H1 (cell line): Measurements from ENCODE around the gene IGFL2. TPM values are rescaled to one million over a fixed set of nuclear protein-coding genes. Genes with fewer than 3 reads are reported as not detected.

Experiments
- CTCF ChIA-PET: fragments of 300-600 bp; sonication (Branson Sonifier 250); formaldehyde crosslinking; loops from one replicate; lab custom pipeline; 2021; ENCODE audit not compliant: partially characterized antibody; lab: Charles Lee
- POLR2A ChIA-PET: fragments of 300-600 bp; sonication (Branson Sonifier 250); formaldehyde crosslinking; loops from one replicate; lab custom pipeline; 2021; ENCODE audit warnings: inconsistent platforms; ENCODE audit not compliant: partially characterized antibody; lab: Charles Lee
- DNase-seq, 2 experiments: peaks; one replicate each; pipeline versions ENCODE4 v3.0.0 to v3.0.0-alpha.2; 2010 to 2022; ENCODE audit warnings: low spot score in 2 of 2, low read depth in 1 of 2, mixed read lengths in 1 of 2
- FAIRE-seq: peaks from 2 replicates; lab custom pipeline; 2011; peaks lifted over from hg19 to GRCh38; lab: Jason Lieb, UNC
- H2AFZ ChIP-seq: 2 replicates; pipeline ENCODE4 v1.8.1; 2012; ENCODE audit warnings: low read length, inconsistent platforms
- H2AK5ac ChIP-seq: 2 replicates; pipeline ENCODE4 v1.6.1; 2013; ENCODE audit warnings: low read depth, low read length
- H2BK120ac ChIP-seq: replicated peaks from 2 replicates; pipeline ENCODE3; 2013; ENCODE audit warnings: low read depth, low read length, inconsistent platforms
- H2BK12ac ChIP-seq: 2 replicates; pipeline ENCODE4 v1.6.1; 2013; ENCODE audit warnings: low read depth, low read length
- H2BK15ac ChIP-seq: 2 replicates; pipeline ENCODE4 v1.6.1; 2013; ENCODE audit warnings: low read length
- H2BK20ac ChIP-seq: 2 replicates; pipeline ENCODE4 v1.6.1; 2013; ENCODE audit warnings: low read length
- H2BK5ac ChIP-seq: 2 replicates; pipeline ENCODE4 v1.6.1; 2013; ENCODE audit warnings: low read depth, low read length
- H3K14ac ChIP-seq: 2 replicates; pipeline ENCODE4 v1.6.1; 2013; ENCODE audit warnings: inconsistent platforms; ENCODE audit not compliant: insufficient read length
- H3K18ac ChIP-seq: 2 replicates; pipeline ENCODE4 v1.6.1; 2013; ENCODE audit warnings: low read length; ENCODE audit errors: extremely low read depth
- H3K23ac ChIP-seq: 2 replicates; pipeline ENCODE4 v1.6.1; 2013; ENCODE audit warnings: inconsistent platforms; ENCODE audit not compliant: insufficient read length
- H3K23me2 ChIP-seq: 2 replicates; pipeline ENCODE4 v1.6.1; 2013; ENCODE audit warnings: low read depth, low read length
- H3K27ac ChIP-seq: 2 replicates; pipeline ENCODE4 v1.6.1; 2011; ENCODE audit warnings: low read depth, low read length, inconsistent platforms
- H3K27me3 ChIP-seq, 4 experiments: replicated peaks in 1 of 4; 1 replicate in 1 of 4; 2 replicates in 3 of 4; pipeline versions ENCODE4 v1.6.1 to v1.8.1; 2011 to 2013; ENCODE audit warnings: low read length in 3 of 4, mild to moderate bottlenecking in 3 of 4, inconsistent platforms in 2 of 4, mixed read lengths in 2 of 4, moderate library complexity in 1 of 4; ENCODE audit not compliant: control insufficient read depth in 3 of 4, insufficient read depth in 3 of 4; ENCODE audit errors: extremely low read depth in 1 of 4
- H3K36me3 ChIP-seq, 4 experiments: 2 replicates each; pipeline versions ENCODE4 v1.6.1 to v1.8.1; 2011 to 2013; ENCODE audit warnings: mild to moderate bottlenecking in 4 of 4, low read length in 3 of 4, moderate library complexity in 2 of 4, control low read depth in 1 of 4, inconsistent platforms in 1 of 4; ENCODE audit not compliant: insufficient read depth in 4 of 4, control insufficient read depth in 2 of 4
- H3K4ac ChIP-seq: replicated peaks from 2 replicates; pipeline ENCODE3; 2013; ENCODE audit warnings: low read length, low read depth, mixed read lengths, inconsistent platforms; ENCODE audit not compliant: insufficient read length
- H3K4me1 ChIP-seq, 4 experiments: replicated peaks in 1 of 4; 1 replicate in 1 of 4; 2 replicates in 3 of 4; pipeline versions ENCODE4 v1.6.1 to v1.8.1; 2011 to 2013; ENCODE audit warnings: low read length in 3 of 4, inconsistent platforms in 2 of 4, mixed read lengths in 1 of 4; ENCODE audit not compliant: insufficient read depth in 4 of 4, control insufficient read depth in 3 of 4
- H3K4me2 ChIP-seq, 2 experiments: 2 replicates each; pipeline versions ENCODE4 v1.6.1 to v1.8.1; 2011 to 2013; ENCODE audit warnings: low read depth in 2 of 2, low read length in 2 of 2, control low read depth in 1 of 2, inconsistent platforms in 1 of 2, mild to moderate bottlenecking in 1 of 2; ENCODE audit not compliant: insufficient read depth in 1 of 2
- H3K4me3 ChIP-seq, 4 experiments: fragments of 200-600, 300-600 bp in 1 of 4; sonication (generic), shearing (Covaris generic), sonication (Bioruptor Twin) in 1 of 4; 2 replicates each; pipeline versions ENCODE4 v1.5.1 to v1.8.1; 2011 to 2016; ENCODE audit warnings: low read length in 4 of 4, low read depth in 3 of 4, control low read depth in 2 of 4, inconsistent platforms in 2 of 4, mild to moderate bottlenecking in 2 of 4, mixed read lengths in 1 of 4, moderate library complexity in 1 of 4; ENCODE audit not compliant: insufficient read depth in 2 of 4; ENCODE audit errors: extremely low read depth in 1 of 4
- H3K56ac ChIP-seq: replicated peaks from 2 replicates; pipeline ENCODE3; 2013; ENCODE audit warnings: low read depth, mild to moderate bottlenecking, mixed read lengths, low read length, inconsistent platforms; ENCODE audit not compliant: insufficient read length
- H3K79me1 ChIP-seq: 2 replicates; pipeline ENCODE4 v1.6.1; 2013; ENCODE audit warnings: low read depth, low read length, control low read depth
- H3K79me2 ChIP-seq, 2 experiments: 2 replicates each; pipeline versions ENCODE4 v1.6.1 to v1.8.1; 2012 to 2013; ENCODE audit warnings: low read length in 2 of 2, mild to moderate bottlenecking in 2 of 2, inconsistent platforms in 1 of 2; ENCODE audit not compliant: insufficient read depth in 2 of 2, control insufficient read depth in 1 of 2
- H3K9ac ChIP-seq, 4 experiments: replicated peaks in 1 of 4; 1 replicate in 1 of 4; 2 replicates in 3 of 4; pipeline versions ENCODE4 v1.6.1 to v1.8.1; 2011 to 2013; ENCODE audit warnings: low read depth in 3 of 4, low read length in 3 of 4, control low read depth in 2 of 4, mild to moderate bottlenecking in 2 of 4, moderate library complexity in 2 of 4, inconsistent platforms in 1 of 4; ENCODE audit errors: extremely low read depth in 1 of 4
- H3K9me3 ChIP-seq, 2 experiments: 2 replicates each; pipeline versions ENCODE4 v1.6.1 to v1.8.1; 2012 to 2013; ENCODE audit warnings: mild to moderate bottlenecking in 2 of 2, moderate library complexity in 2 of 2, control low read depth in 1 of 2, inconsistent platforms in 1 of 2, low read depth in 1 of 2, low read length in 1 of 2, mixed read lengths in 1 of 2; ENCODE audit not compliant: insufficient read depth in 2 of 2
- H4K20me1 ChIP-seq, 2 experiments: replicated peaks in 1 of 2; 2 replicates each; pipeline versions ENCODE3 to v1.8.1; 2011 to 2013; ENCODE audit warnings: inconsistent platforms in 2 of 2, low read length in 2 of 2, mild to moderate bottlenecking in 1 of 2; ENCODE audit not compliant: insufficient read depth in 2 of 2, control insufficient read depth in 1 of 2
- H4K5ac ChIP-seq: 2 replicates; pipeline ENCODE4 v1.6.1; 2013; ENCODE audit warnings: low read length, low read depth, mixed read lengths, inconsistent platforms; ENCODE audit not compliant: insufficient read length
- H4K8ac ChIP-seq: 2 replicates; pipeline ENCODE4 v1.8.0; 2013; ENCODE audit warnings: mild to moderate bottlenecking, moderate library complexity, low read length, inconsistent platforms; ENCODE audit not compliant: insufficient read depth; ENCODE audit errors: extremely low read depth
- H4K91ac ChIP-seq: replicated peaks from 2 replicates; pipeline ENCODE3; 2013; ENCODE audit warnings: low read length, mixed read lengths, inconsistent platforms; ENCODE audit not compliant: insufficient read length
- CHD1 ChIP-seq: IDR thresholded peaks from 2 replicates; pipeline ENCODE4 v1.6.1; 2012; ENCODE audit warnings: low read depth, low read length, improper control_type of control experiment
- CTBP2 ChIP-seq: IDR thresholded peaks from 2 replicates; pipeline ENCODE4 v1.7.0; 2011; ENCODE audit warnings: borderline replicate concordance, mild to moderate bottlenecking, moderate library complexity, mixed read lengths, low read length; ENCODE audit not compliant: insufficient read depth, insufficient read length
- JUND ChIP-seq: IDR thresholded peaks from 2 replicates; pipeline ENCODE4 v1.6.1; 2011; ENCODE audit warnings: mild to moderate bottlenecking, improper control_type of control experiment, low read length
- KDM5A ChIP-seq: fragments of 200-600 bp; IDR thresholded peaks from 2 replicates; pipeline ENCODE4 v1.7.1; 2012; ENCODE audit warnings: mild to moderate bottlenecking, low read length, inconsistent platforms, mixed read lengths
- RAD21 ChIP-seq, 2 experiments: IDR thresholded peaks in 1 of 2; conservative IDR thresholded peaks in 1 of 2; 2 replicates each; pipeline ENCODE4 v1.6.1; 2011; ENCODE audit warnings: low read depth in 2 of 2, low read length in 2 of 2, improper control_type of control experiment in 1 of 2, inconsistent platforms in 1 of 2, mild to moderate bottlenecking in 1 of 2, moderate library complexity in 1 of 2
- RNF2 ChIP-seq: fragments of 200-900, 300-1000 bp; sonication (generic); IDR thresholded peaks from 2 replicates; pipeline ENCODE4 v1.7.1; 2016; ENCODE audit warnings: borderline replicate concordance, low read depth, mild to moderate bottlenecking, antibody characterized with exemption, low read length; ENCODE audit not compliant: poor library complexity, severe bottlenecking; ENCODE audit errors: missing control alignments
- SIN3A ChIP-seq, 2 experiments: IDR thresholded peaks in 1 of 2; conservative IDR thresholded peaks in 1 of 2; 2 replicates each; pipeline ENCODE4 v1.6.1; 2011 to 2012; ENCODE audit warnings: low read length in 2 of 2, improper control_type of control experiment in 1 of 2, low read depth in 1 of 2, mild to moderate bottlenecking in 1 of 2
- SIRT6 ChIP-seq: IDR thresholded peaks from one replicate; pipeline ENCODE4 v1.7.1; 2012; ENCODE audit warnings: low read length, inconsistent platforms
- SUZ12 ChIP-seq: fragments of 200-600 bp; sonication (generic); IDR thresholded peaks from 2 replicates; pipeline ENCODE4 v1.6.1; 2012; ENCODE audit warnings: mild to moderate bottlenecking, inconsistent platforms, low read length, moderate library complexity, mixed read lengths
- TCF12 ChIP-seq: IDR thresholded peaks from 2 replicates; pipeline ENCODE4 v1.6.1; 2011; ENCODE audit warnings: low read depth, mild to moderate bottlenecking, low read length
- WGBS, 2 experiments: shearing (Covaris generic) in 1 of 2; methylation state at CpG; one replicate each; pipeline versions ENCODE4 v1.1.6 to v1.1.7; 2013 to 2015; ENCODE audit warnings: low lambda C conversion rate in 2 of 2, mixed read lengths in 2 of 2, inconsistent platforms in 1 of 2, low coverage in 1 of 2, missing lambda C conversion rate in 1 of 2; ENCODE audit not compliant: insufficient replicate concordance in 2 of 2, insufficient coverage in 1 of 2, insufficient read length in 1 of 2; ENCODE audit errors: extremely low coverage in 1 of 2, missing lambda C conversion rate in 1 of 2; 5-methylcytosine and 5-hydroxymethylcytosine counted together
- polyA plus RNA-seq, 7 experiments: library from polyadenylated mRNA; depleted of rRNA in 3 of 7; stranded (reverse) in 5 of 7; unstranded in 2 of 7; fragments of >200 nt in 5 of 7; fragments of 200-250 nt in 2 of 7; gene quantifications; 1 replicate in 5 of 7; 2 replicates in 1 of 7; 4 replicates in 1 of 7; pipeline versions ENCODE4 v1.2.1 to v1.2.3, GENCODE V29; 2011 to 2013; ENCODE audit warnings: missing spikeins in 2 of 7, mixed read lengths in 2 of 7
- total RNA-seq: library from RNA; stranded (reverse); fragmentation: NEBNext Ultra II Directional; extraction: Animal tissue kit (Norgen Biotek cat#: 25700); gene quantifications from 2 replicates; pipeline ENCODE4 v1.2.1, GENCODE V29; 2021

The IGFL2 gene
- total and polyA plus RNA-seq, 2 of the 8 experiments (the other 6 are each of a cell fraction or from before 2014, with no cell fraction given) = not detected

DNA sequence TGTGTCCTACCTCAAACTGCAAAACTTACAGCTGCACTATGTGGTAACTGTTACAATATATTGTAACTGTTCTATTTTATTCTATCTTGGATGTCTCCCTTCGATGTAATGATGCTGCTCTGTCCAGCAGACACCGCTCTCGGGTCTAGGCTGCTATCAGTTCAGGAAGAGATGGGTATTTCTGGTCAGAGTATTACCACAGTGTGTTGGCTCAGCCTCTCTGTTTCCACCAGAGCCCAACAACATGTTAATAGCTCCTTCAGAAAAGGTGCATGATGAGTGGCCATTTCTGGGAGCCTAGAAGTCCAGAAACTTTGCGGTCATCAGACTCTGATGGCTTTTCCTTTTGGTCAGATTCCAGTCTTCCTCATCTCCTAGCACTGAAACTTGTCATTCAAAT, 45.6 kb downstream of the IGFL2 start:
- H3K79me2 ChIP-seq = no peaks in the 10 kb centered on the region
- no peak overlapping the region for H3K4me3 ChIP-seq
- H2BK15ac ChIP-seq = no peak overlapping the region
- H3K18ac ChIP-seq = no peak overlapping the region
- no peak overlapping the region for H3K27ac ChIP-seq
- no peak overlapping the region for H3K4me2 ChIP-seq
- 89% methylated on average over 4 of the region's 4 CpGs; no CpG with 5 or more reads in 1 of the 2 experiments for WGBS, 2 experiments
- H3K36me3 ChIP-seq = no peaks in the 10 kb centered on the region
- H4K91ac ChIP-seq = no peak overlapping the region
- H3K56ac ChIP-seq = no peak overlapping the region
- POLR2A ChIA-PET = interaction anchor here (0.6 kb wide), 1 partner anchor 36 kb away, joined by 3 read pairs; the partner anchor contains the start of gene IGFL1
- H2BK12ac ChIP-seq = no peak overlapping the region
- no peaks in the 10 kb centered on the region for H3K4me1 ChIP-seq
- no peak overlapping the region for H4K8ac ChIP-seq
- TF ChIP-seq CTBP2 (no peak), SIRT6 (no peak), SIN3A (conservative IDR thresholded peaks at IDR 0.05 in 1 of 2, IDR thresholded peaks at IDR 0.05 in 1 of 2; ENCODE audit: low read depth in 1 of 2, low read length in 2 of 2) (no peak), TCF12 (no peak), KDM5A (no peak), CHD1 (no peak), RAD21 (IDR thresholded peaks at IDR 0.05 in 1 of 2, conservative IDR thresholded peaks at IDR 0.05 in 1 of 2; ENCODE audit: low read depth in 2 of 2, low read length in 2 of 2) (no peak), SUZ12 (no peak), RNF2 (no peak), JUND (no peak)
- TF ChIP-seq, all 59 proteins: peak for 0
- no peak overlapping the region for H2AK5ac ChIP-seq
- H2BK5ac ChIP-seq = no peak overlapping the region
- no peaks in the 10 kb centered on the region for H3K23me2 ChIP-seq
- no peak overlapping the region for H3K23ac ChIP-seq
- CTCF ChIA-PET = interaction anchor here (0.6 to 2.3 kb wide), 9 partner anchors 8 to 115 kb away, joined by 3 to 16 read pairs (median 5); no protein-coding TSS in a partner anchor
- DNase-seq = no peak
- no peak overlapping the region for H2BK120ac ChIP-seq
- no peak overlapping the region for H2AFZ ChIP-seq
- H3K14ac ChIP-seq = no peak overlapping the region
- H3K79me1 ChIP-seq = no peaks in the 10 kb centered on the region
- H3K9me3 ChIP-seq = no peaks in the 10 kb centered on the region
- H3K4ac ChIP-seq = no peak overlapping the region
- no peak overlapping the region for H4K5ac ChIP-seq
- no peaks in the 10 kb centered on the region for H4K20me1 ChIP-seq
- H2BK20ac ChIP-seq = no peak overlapping the region
- H3K9ac ChIP-seq = no peak overlapping the region
- H3K27me3 ChIP-seq = no peaks in the 10 kb centered on the region
- FAIRE-seq = no peak
